OCI-LY7 (cell line): ENCODE measurements around the gene CHMP1A. TPM values are rescaled to one million over a fixed set of nuclear protein-coding genes. Genes with fewer than 3 reads are reported as not detected.
A peak's percentile ranks its signal among the peaks of the same experiment; 100 is the strongest.

Source experiments
- BruUV-seq: library from RNA; stranded (reverse); fragments of 400-500 nt; replicated peaks from 2 replicates; lab custom pipeline; 2021; lab: Mats Ljungman, UMichigan
- CTCF ChIA-PET: fragments of 300-600 bp; sonication (Branson Sonifier 250); formaldehyde crosslinking; loops from one replicate; lab custom pipeline; 2022; ENCODE audit warnings: antibody characterized with exemption; ENCODE audit not compliant: unreplicated experiment; lab: Charles Lee
- POLR2A ChIA-PET: fragments of 300-600 bp; sonication (Branson Sonifier 250); formaldehyde crosslinking; loops from one replicate; lab custom pipeline; 2022; ENCODE audit warnings: antibody characterized with exemption; lab: Charles Lee
- DNase-seq: peaks from one replicate; pipeline ENCODE4 v3.0.0-alpha.2; 2015; ENCODE audit warnings: low spot score
- H2AFZ ChIP-seq: fragments of 200-600 bp; sonication (generic), shearing (Covaris generic); 2 replicates; pipeline ENCODE4 v1.6.1; 2014; ENCODE audit warnings: mild to moderate bottlenecking, antibody characterized with exemption, low read length, moderate library complexity
- H3K27ac ChIP-seq: fragments of 200-600 bp; sonication (generic); 2 replicates; pipeline ENCODE4 v1.5.1; 2014; ENCODE audit warnings: mixed run types, low read depth, mild to moderate bottlenecking, moderate library complexity, low read length, inconsistent platforms; ENCODE audit not compliant: poor library complexity, severe bottlenecking
- H3K36me3 ChIP-seq: fragments of 200-600 bp; sonication (generic); 2 replicates; pipeline ENCODE4 v1.6.1; 2014; ENCODE audit warnings: mild to moderate bottlenecking, antibody characterized with exemption, low read length, moderate library complexity, mixed read lengths; ENCODE audit not compliant: insufficient read depth
- H3K4me1 ChIP-seq: fragments of 200-600 bp; sonication (generic); 2 replicates; pipeline ENCODE4 v1.5.1; 2014; ENCODE audit warnings: mild to moderate bottlenecking, low read length; ENCODE audit not compliant: insufficient read depth, poor library complexity, severe bottlenecking
- H3K4me2 ChIP-seq: fragments of 200-600 bp; sonication (generic); 2 replicates; pipeline ENCODE4 v1.6.1; 2014; ENCODE audit warnings: mild to moderate bottlenecking, low read length
- H3K4me3 ChIP-seq: fragments of 200-600 bp; sonication (generic); 2 replicates; pipeline ENCODE4 v1.5.1; 2014; ENCODE audit warnings: mild to moderate bottlenecking, low read depth, low read length; ENCODE audit not compliant: poor library complexity, severe bottlenecking
- H3K79me2 ChIP-seq: fragments of 200-600 bp; sonication (generic); 2 replicates; pipeline ENCODE4 v1.6.1; 2016; ENCODE audit warnings: low read depth, mild to moderate bottlenecking, low read length, moderate library complexity, mixed read lengths; ENCODE audit not compliant: insufficient read depth
- H3K9me2 ChIP-seq: fragments of 200-600 bp; sonication (generic); 2 replicates; pipeline ENCODE4 v1.6.1; 2016; ENCODE audit warnings: mild to moderate bottlenecking, low read length, mixed read lengths; ENCODE audit not compliant: insufficient read depth
- H3K9me3 ChIP-seq: fragments of 200-600 bp; sonication (generic); 2 replicates; pipeline ENCODE4 v1.6.1; 2014; ENCODE audit warnings: mild to moderate bottlenecking, mixed run types, low read length, mixed read lengths
- H4K20me1 ChIP-seq: fragments of 200-600 bp; sonication (generic); 2 replicates; pipeline ENCODE4 v1.6.1; 2014; ENCODE audit warnings: mild to moderate bottlenecking, antibody characterized with exemption, low read length, moderate library complexity, mixed read lengths; ENCODE audit not compliant: insufficient read depth
- CTCF ChIP-seq: fragments of 200-600 bp; sonication (generic); conservative IDR thresholded peaks from 2 replicates; pipeline ENCODE4 v1.5.1; 2014; ENCODE audit warnings: mild to moderate bottlenecking, antibody characterized with exemption, low read length, moderate library complexity, mixed read lengths
- EZH2phosphoT487 ChIP-seq: fragments of 200-600 bp; sonication (generic); IDR thresholded peaks from 2 replicates; pipeline ENCODE4 v1.6.1; 2018; ENCODE audit warnings: low read depth, borderline replicate concordance, mild to moderate bottlenecking, mixed run types, antibody characterized with exemption, low read length, moderate library complexity, mixed read lengths
- intact Hi-C: fragments of 100-400 bp; cut with micrococcal nuclease; formaldehyde crosslinking; loops from one replicate; pipeline ENCODE4 v1.10.0; 2022; ENCODE audit not compliant: unreplicated experiment
- total RNA-seq, 2 experiments: library from RNA; depleted of rRNA in 1 of 2; stranded (reverse); fragments of >200 nt in 1 of 2; shearing (Covaris generic) in 1 of 2; gene quantifications; 2 replicates each; pipeline ENCODE4 v1.2.3, GENCODE V29; 2014 to 2022

CHMP1A gene
- total RNA-seq, 2 experiments from 2014 or later: 53.1 to 76.2 TPM

GRCh38 chr16:89689142-89689541 is 31.6 kb upstream of the CHMP1A start:
- Histone ChIP-seq H3K79me2 (peaks cover 25% of the 10 kb centered on the region; the same call in 1 of the 2 replicates), H3K4me2 (no peak overlapping the region), H3K27ac (no peak overlapping the region), H3K36me3 (peaks cover 66% of the 10 kb centered on the region), H2AFZ (no peak overlapping the region), H3K9me2 (no peaks in the 10 kb centered on the region), H4K20me1 (no peaks in the 10 kb centered on the region), H3K9me3 (peaks cover 7% of the 10 kb centered on the region; the same call in 1 of the 2 replicates), H3K4me1 (peaks cover 13% of the 10 kb centered on the region), H3K4me3 (no peak overlapping the region)
- DNase-seq: no peak
- POLR2A ChIA-PET: interaction anchor here (0.7 kb wide), 1 partner anchor 13 kb away, joined by 4 read pairs; no protein-coding TSS in a partner anchor
- TF ChIP-seq CTCF: no peak
- TF ChIP-seq EZH2phosphoT487: no peak
- intact Hi-C loops: no loop called here
- CTCF ChIA-PET: no interaction called here
- BruUV-seq: no TSS peak

- ChIA-PET POLR2A (interaction anchor here (0.7 kb wide), 1 partner anchor 12 kb away, joined by 4 read pairs; no protein-coding TSS in a partner anchor), CTCF (interaction anchor here (0.6 kb wide), 1 partner anchor 594 kb away, joined by 8 read pairs; no protein-coding TSS in a partner anchor)
- H3K4me1 ChIP-seq: peaks cover 13% of the 10 kb centered on the region
- peaks cover 62% of the 10 kb centered on the region for H3K36me3 ChIP-seq
- no peak overlapping the region for H3K27ac ChIP-seq
- no peaks in the 10 kb centered on the region for H4K20me1 ChIP-seq
- no peaks in the 10 kb centered on the region for H3K9me2 ChIP-seq
- DNase-seq: no peak
- H3K79me2 ChIP-seq: peaks cover 25% of the 10 kb centered on the region; the same call in 1 of the 2 replicates
- H3K9me3 ChIP-seq: peaks cover 7% of the 10 kb centered on the region; the same call in 1 of the 2 replicates
- H3K4me3 ChIP-seq: no peak overlapping the region
- BruUV-seq: no TSS peak
- H2AFZ ChIP-seq: no peak overlapping the region
- intact Hi-C loops: no loop called here
- no peak for TF ChIP-seq EZH2phosphoT487
- no peak for TF ChIP-seq CTCF
- peak overlapping the region; percentile 100; the same call in 1 of the 2 replicates for H3K4me2 ChIP-seq
Observed at GRCh38 chr16:89688395-89688794, 30.9 kb upstream of the CHMP1A start.
